GM18951 (cell line): ENCODE measurements around the gene ALDH8A1.
"Not testable (repeated sequence)": the region's sequence is repeated elsewhere in the genome, so short reads cannot be mapped to it uniquely, and the experiment has no call there.

Experiments
- POLR2A ChIP-seq: IDR thresholded peaks from 4 replicates; pipeline ENCODE4 v1.6.1; 2011; ENCODE audit warnings: mild to moderate bottlenecking; ENCODE audit not compliant: insufficient read length, insufficient read depth; ENCODE audit errors: extremely low read depth
- in situ Hi-C: fragments of 300-500 bp; cut with MboI; formaldehyde crosslinking; loops from one replicate; pipeline ENCODE4 v1.12.0; 2022; ENCODE audit warnings: low sequenced_read_pairs, mixed read lengths, inconsistent platforms; ENCODE audit not compliant: unreplicated experiment

ALDH8A1 gene

GRCh38 chr6:134920422-134920821, 29.5 kb downstream of the ALDH8A1 start:
- in situ Hi-C loops: no loop called here
- TF ChIP-seq POLR2A: no peak

DNA sequence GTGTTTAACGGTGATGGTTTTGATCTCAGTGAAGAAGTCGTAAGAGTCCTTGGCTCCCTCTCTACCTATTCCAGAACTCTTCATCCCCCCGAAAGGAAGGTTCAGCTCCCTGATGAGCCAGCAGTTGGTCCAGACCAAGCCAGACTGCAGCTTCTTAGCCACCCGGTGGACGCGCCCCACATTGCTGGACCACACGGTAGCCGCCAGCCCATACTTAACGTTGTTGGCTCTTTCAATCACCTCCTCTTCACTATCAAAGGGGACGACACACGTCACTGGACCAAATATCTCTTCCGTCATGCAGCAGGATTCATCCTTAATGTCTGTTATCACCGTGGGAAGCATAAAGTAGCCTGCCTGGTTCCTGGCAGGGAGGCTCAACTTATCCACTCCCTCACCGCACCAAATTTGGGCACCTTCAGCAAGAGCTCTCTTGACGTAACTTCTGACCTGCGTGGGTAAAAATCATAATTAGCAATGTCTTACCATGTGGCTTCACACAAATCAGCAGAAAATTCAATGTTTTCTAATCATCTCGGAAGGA, 31.4 kb downstream of the ALDH8A1 start:
- in situ Hi-C loops: no loop called here
- no peak for TF ChIP-seq POLR2A

DNA sequence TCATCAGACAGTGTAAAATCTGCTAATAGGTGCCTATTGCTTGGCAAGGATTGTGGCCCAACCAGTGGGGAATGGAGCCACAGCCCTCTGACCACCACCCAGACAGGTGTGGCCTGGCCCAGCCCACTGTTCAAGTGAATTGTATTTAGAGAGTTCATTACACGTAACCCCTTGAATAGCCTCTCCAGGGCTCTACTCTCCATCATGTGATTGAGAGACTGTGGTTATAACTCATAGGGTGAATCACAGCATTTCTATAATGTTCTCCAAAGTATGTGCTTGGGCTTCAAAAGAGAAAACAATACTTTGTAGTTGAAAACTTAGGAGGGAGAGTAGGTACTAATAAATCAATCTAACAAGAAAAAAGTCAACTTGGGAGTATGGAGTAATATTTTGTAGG, 38.4 kb downstream of the ALDH8A1 start:
- in situ Hi-C loops: no loop called here
- no peak for TF ChIP-seq POLR2A

GRCh38 chr6:134910593-134910935, 39.3 kb downstream of the ALDH8A1 start:
- no peak for TF ChIP-seq POLR2A

GRCh38 chr6:134909701-134910592, 40.0 kb downstream of the ALDH8A1 start:
- TF ChIP-seq POLR2A: no peak
- in situ Hi-C loops: no loop called here

More at GRCh38 chr6:134910593-134910935, 39.3 kb downstream of the ALDH8A1 start:
- in situ Hi-C loops: no loop called here

DNA sequence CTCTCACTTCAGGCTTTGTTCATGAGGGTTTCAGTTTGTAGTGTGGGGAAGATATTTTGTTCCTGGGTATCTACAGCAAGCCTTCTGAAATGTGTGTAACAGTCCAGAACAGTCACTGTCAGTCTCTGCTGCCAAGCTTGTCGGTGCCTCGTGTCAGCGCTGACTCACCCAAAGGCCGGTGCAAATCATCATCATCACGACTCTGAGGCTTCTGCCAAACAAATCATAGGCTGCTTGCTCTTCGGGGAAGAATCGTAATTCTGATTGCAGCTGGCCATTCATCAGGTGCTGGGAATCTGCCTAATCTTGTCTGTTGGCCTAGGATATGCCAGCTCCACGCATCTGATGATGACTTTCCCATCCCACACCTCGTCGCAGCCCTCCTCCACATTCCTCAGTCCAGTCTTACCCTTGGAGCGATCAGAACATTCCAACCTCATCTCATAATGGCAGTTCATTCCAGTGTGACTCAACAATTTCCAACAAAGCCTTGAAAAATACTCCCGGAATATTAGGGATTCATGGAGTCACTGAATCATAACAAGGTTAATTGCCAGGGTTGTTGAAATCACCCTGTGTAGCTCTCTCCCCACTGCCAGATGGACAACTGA, 40.9 kb downstream of the ALDH8A1 start:
- no peak for TF ChIP-seq POLR2A
- in situ Hi-C loops: no loop called here

DNA sequence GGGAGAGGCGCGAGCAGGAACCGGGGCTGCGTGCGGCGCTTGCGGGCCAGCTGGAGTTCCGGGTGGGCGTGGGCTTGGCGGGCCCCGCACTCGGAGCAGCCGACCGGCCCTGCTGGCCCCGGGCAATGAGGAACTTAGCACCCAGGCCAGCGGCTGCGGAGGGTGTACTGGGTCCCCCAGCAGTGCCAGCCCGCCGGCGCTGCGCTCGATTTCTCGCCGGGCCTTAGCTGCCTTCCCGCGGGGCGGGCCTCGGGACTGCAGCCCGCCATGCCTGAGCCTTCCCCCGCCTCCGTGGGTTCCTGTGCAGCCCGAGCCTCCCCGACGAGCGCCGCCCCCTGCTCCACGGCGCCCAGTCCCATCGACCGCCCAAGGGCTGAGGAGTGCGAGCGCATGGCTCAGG, 45.2 kb downstream of the ALDH8A1 start:
- in situ Hi-C loops: not testable (repeated sequence)

DNA sequence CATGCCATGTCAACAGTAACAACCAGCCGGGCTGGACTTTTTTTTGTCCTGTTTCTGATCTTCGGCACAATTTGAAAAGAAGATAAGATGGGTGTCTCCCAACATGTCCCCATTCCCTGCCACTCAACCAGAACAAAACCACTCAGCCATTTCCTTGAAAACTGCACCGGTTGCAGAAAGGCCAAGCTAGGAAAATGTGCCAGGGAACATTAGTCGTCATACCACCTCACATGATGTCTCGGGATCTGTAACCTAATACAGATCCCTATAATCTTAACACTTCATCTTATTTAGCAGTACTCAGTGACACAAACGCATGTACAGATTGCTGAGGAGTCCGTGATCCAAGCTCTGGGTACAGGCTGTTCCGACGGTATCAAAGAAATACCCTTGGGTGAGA, 46.5 kb downstream of the ALDH8A1 start:
- in situ Hi-C loops: no loop called here
- no peak for TF ChIP-seq POLR2A

DNA sequence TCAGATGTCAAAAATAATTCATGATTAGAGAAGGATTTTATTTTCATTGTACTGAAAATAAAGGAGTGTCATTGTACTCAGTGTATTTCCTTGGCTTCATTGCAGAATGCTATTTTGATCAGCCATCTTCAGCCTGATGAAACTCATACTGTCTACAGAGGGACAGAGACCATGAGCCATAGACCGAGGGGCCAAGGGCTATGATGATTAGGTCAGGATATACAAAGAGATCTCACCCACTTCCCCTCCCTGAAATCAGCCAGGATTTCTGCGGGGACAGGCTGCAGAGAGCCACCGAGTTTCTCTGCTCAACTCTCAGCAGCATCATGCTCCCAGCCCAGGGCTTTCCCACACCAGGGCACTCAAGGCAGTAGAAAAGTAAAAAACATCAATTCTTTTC, 47.0 kb downstream of the ALDH8A1 start:
- TF ChIP-seq POLR2A: no peak
- in situ Hi-C loops: no loop called here

DNA sequence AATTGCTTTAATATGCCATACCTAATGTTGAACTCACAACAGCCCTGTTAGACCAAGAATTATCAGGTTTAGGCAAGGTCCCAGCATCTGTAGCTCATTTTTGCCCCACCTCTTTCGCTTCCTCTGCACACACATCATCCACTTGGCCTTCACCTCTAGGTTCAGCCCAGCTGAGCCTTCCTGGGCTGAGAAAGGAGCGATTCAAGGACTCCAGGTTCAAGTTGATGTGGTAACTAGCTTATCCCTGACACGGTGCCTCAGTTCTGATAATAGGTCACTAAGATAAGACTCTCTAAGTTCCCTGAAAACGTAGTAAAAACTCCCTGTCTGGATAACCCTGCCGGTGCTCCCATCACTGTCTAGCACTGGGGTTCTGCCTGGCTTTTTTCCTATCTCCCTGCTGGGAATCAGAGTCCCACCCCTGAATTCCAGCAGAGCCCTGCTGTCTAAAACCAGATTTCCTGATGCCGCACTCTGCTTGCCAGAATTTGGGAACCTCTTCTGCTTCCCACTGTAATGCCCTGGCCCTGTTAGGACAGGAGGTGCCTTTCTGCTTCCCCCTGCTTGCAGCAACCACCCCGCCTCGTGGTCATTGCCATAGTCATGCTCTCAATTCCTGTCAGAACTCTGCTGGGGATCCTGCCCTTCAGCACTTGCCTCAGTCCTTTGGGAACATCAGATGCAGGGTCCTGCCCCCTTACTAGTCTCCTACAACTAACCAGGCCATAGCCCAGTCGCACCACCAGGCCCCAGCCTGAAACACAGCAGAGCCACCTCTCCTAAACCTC, 47.6 kb downstream of the ALDH8A1 start:
- in situ Hi-C loops: no loop called here
- TF ChIP-seq POLR2A: no peak

DNA sequence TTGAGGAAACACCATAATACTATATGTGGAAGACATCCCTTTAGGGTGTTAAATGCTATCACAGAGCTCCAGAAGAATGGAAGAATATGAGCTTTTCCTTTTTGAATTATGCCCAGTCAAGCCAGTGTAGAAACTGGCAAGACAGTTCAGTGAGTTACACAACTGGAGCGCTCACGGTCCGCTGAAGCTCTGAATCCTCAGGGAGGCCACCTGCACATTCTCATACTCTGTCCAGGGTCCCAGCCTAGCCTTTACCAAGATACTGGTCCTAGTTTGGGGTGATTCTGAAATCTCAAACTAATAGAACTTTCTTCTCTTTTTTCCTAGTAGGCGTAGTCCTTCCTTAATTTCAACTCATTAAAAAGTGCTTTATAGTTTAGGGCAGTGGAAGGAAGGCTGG, 51.3 kb downstream of the ALDH8A1 start:
- no peak for TF ChIP-seq POLR2A
- in situ Hi-C loops: loop anchor here (25.0 kb wide), 2 partner anchors 261 to 736 kb away; no protein-coding TSS in a partner anchor

- in situ Hi-C loops: loop anchor here (25.0 kb wide), 2 partner anchors 261 to 736 kb away; no protein-coding TSS in a partner anchor
Measured at GRCh38 chr6:134898166-134898565, 51.7 kb downstream of the ALDH8A1 start.

DNA sequence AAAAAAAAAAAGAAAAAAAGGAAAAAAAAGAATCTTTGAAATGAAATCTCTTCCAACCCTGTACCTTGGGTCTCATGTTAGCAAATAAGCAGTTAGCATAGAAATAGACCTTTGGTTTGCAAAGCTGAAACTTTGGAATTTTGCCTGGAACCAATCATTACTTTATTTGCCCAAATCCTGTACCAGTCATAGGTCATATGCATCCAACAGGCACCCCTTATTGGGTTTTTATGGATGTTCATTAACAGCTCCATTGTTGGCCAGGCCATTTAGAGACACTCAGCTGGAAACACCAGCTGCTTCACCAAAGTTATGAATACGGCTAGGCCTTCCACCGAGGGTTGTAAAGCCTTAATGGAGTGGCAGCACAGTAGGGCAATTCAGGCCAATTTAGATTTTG, 53.0 kb downstream of the ALDH8A1 start:
- in situ Hi-C loops: loop anchor here (25.0 kb wide), 2 partner anchors 260 to 735 kb away; no protein-coding TSS in a partner anchor
- TF ChIP-seq POLR2A: no peak
